ENCODE measurements around the gene MESD. TPM values are rescaled to one million over a fixed set of nuclear protein-coding genes. Genes with fewer than 3 reads are reported as not detected.

MESD gene
- total RNA-seq, 3 donors from 2014 or later (not counting 1 experiment from before 2014, with no cell fraction given) = 14.7 to 26.0 (median 24.5) TPM

DNA sequence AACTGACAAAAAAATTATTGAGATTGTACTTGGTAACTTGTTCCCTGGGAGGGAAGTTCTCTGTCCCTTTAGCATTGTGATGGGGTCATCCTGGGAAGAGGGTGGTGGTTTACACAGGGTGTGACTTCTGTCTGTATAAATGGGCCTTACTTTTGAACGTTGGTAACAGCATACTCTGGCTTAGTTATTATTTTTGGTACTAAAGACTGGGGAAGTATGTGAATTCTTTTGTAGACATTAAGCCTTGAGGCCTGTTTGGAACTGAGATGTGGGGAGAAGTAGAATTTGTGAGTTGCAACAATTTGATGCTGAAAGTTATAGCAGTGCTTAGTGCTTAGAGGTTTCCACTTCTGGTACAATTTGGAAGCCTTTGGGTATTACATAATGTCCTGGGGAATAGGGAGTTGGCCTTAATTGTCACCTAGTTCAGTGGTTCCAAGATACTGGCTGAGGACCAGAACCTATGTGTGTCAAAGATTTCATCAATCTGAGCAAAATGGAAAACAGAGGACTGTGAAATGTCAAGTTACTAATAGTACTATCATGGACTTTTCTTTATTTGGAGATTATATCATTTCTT is 27.0 kb upstream of the MESD start:
- ATAC-seq (no peak), DNase-seq (no peak)
- H3K27me3 ChIP-seq (ENCODE audit: control insufficient read depth, insufficient read depth, low read length) = no peaks in the 10 kb centered on the region
- 61% methylated on average over 1 of the region's 1 CpG for WGBS (ENCODE audit: insufficient coverage)
- Mint-ChIP-seq H3K27ac (no peak overlapping the region), H3K27me3 (ENCODE audit: low read depth in 2 of 2) (no peaks in the 10 kb centered on the region), H3K4me3 (no peak overlapping the region), H3K4me1 (peaks cover 0 to 13% of the 10 kb centered on the region in 2 donors), H3K9me3 (no peaks in the 10 kb centered on the region), H3K36me3 (no peaks in the 10 kb centered on the region)
- TF ChIP-seq CTCF (IDR thresholded peaks at IDR 0.05) = no peak
- H3K36me3 ChIP-seq (ENCODE audit: control insufficient read depth, insufficient read depth, low read length) = no peaks in the 10 kb centered on the region
- no peaks in the 10 kb centered on the region for H3K9me3 ChIP-seq (ENCODE audit: control insufficient read depth, insufficient read depth, low read length)
- H3K27ac ChIP-seq (ENCODE audit: low read length) = no peak overlapping the region
- no peaks in the 10 kb centered on the region for H3K4me1 ChIP-seq (ENCODE audit: control insufficient read depth, insufficient read depth, low read length)
- H3K4me3 ChIP-seq (ENCODE audit: low read length) = no peak overlapping the region
- intact Hi-C loops (cut with micrococcal nuclease) = no loop called here

- intact Hi-C loops (cut with micrococcal nuclease) = no loop called here
- no peak for TF ChIP-seq CTCF (IDR thresholded peaks at IDR 0.05)
- H3K9me3 Mint-ChIP-seq = no peaks in the 10 kb centered on the region
- no peaks in the 10 kb centered on the region for H3K27me3 Mint-ChIP-seq (ENCODE audit: low read depth in 2 of 2)
- Histone ChIP-seq H3K36me3 (ENCODE audit: control insufficient read depth, insufficient read depth, low read length) (no peaks in the 10 kb centered on the region), H3K4me3 (ENCODE audit: low read length) (no peak overlapping the region), H3K27me3 (ENCODE audit: control insufficient read depth, insufficient read depth, low read length) (no peaks in the 10 kb centered on the region), H3K9me3 (ENCODE audit: control insufficient read depth, insufficient read depth, low read length) (no peaks in the 10 kb centered on the region), H3K4me1 (ENCODE audit: control insufficient read depth, insufficient read depth, low read length) (no peaks in the 10 kb centered on the region), H3K27ac (ENCODE audit: low read length) (no peak overlapping the region)
- H3K4me3 Mint-ChIP-seq = no peak overlapping the region
- no peaks in the 10 kb centered on the region for H3K36me3 Mint-ChIP-seq
- peaks cover 0 to 14% of the 10 kb centered on the region in 2 donors for H3K4me1 Mint-ChIP-seq
- WGBS (ENCODE audit: insufficient coverage) = 96% methylated on average over 7 of the region's 8 CpGs
- no peak for DNase-seq
- H3K27ac Mint-ChIP-seq = no peak overlapping the region
- no peak for ATAC-seq
Observed at GRCh38 chr15:81015621-81016488, 26.2 kb upstream of the MESD start.

- Mint-ChIP-seq H3K36me3 (no peaks in the 10 kb centered on the region), H3K27ac (no peak overlapping the region), H3K9me3 (no peaks in the 10 kb centered on the region), H3K27me3 (ENCODE audit: low read depth in 2 of 2) (no peaks in the 10 kb centered on the region), H3K4me1 (peaks cover 5 to 20% of the 10 kb centered on the region in 2 donors), H3K4me3 (no peak overlapping the region)
- no peak for DNase-seq
- Histone ChIP-seq H3K36me3 (ENCODE audit: control insufficient read depth, insufficient read depth, low read length) (no peaks in the 10 kb centered on the region), H3K27me3 (ENCODE audit: control insufficient read depth, insufficient read depth, low read length) (no peaks in the 10 kb centered on the region), H3K9me3 (ENCODE audit: control insufficient read depth, insufficient read depth, low read length) (no peaks in the 10 kb centered on the region), H3K4me1 (ENCODE audit: control insufficient read depth, insufficient read depth, low read length) (no peaks in the 10 kb centered on the region), H3K27ac (ENCODE audit: low read length) (no peak overlapping the region), H3K4me3 (ENCODE audit: low read length) (no peak overlapping the region)
- TF ChIP-seq CTCF (IDR thresholded peaks at IDR 0.05) = no peak
- WGBS (ENCODE audit: insufficient coverage) = 97% methylated on average over 6 of the region's 9 CpGs
- intact Hi-C loops (cut with micrococcal nuclease) = no loop called here
- no peak for ATAC-seq
Observed at GRCh38 chr15:81014446-81015093, 25.0 kb upstream of the MESD start.

All from natural killer cell (primary cell).